GM21526 (cell line): ENCODE data around the gene TTLL7.
"Not testable (repeated sequence)": the region's sequence is repeated elsewhere in the genome, so short reads cannot be mapped to it uniquely, and the experiment has no call there.

Source experiments
- ATAC-seq: cut with Tn5 transposase; IDR thresholded peaks from one replicate; pipeline ENCODE4 v1.9.1; 2021; ENCODE audit warnings: moderate library complexity; ENCODE audit not compliant: unreplicated experiment, low FRiP score

Gene TTLL7

DNA sequence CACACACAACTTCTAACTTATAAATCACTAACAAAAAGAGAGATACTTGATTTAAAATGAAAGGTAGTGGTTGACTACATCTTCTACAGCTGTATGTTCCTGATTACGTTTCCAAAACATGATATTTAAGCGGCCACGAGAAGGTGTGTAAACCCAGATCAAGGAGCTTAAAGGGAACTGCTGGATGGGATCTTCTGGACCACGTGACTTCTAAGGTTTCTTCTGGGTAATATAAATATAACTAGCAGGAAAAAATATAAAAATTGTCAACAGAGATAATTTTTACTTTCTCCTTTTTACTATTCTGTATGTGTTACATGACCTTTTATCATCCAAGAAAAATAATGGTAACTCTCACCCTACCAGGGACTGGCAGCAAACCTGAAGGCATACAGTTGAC, 66.2 kb downstream of the TTLL7 start:
- ATAC-seq = no peak

DNA sequence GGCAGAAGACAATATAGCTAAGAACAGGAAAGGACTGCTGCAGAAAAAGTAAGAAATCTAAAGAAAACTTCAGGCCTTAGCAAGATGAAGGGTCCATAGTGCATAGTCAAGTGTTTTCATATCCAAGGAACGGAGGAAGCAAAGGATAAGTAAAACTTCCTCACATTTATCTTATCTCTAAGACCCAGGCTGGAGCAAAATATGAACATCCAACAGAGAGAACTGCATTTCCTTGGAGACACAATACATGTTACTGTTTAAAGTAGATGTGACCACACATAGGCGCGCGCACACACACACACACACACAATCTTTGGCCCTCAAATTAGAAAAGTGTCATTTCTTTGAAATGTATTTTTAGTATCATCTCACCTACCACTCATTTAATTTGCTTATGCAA, 66.7 kb downstream of the TTLL7 start:
- ATAC-seq = no peak

DNA sequence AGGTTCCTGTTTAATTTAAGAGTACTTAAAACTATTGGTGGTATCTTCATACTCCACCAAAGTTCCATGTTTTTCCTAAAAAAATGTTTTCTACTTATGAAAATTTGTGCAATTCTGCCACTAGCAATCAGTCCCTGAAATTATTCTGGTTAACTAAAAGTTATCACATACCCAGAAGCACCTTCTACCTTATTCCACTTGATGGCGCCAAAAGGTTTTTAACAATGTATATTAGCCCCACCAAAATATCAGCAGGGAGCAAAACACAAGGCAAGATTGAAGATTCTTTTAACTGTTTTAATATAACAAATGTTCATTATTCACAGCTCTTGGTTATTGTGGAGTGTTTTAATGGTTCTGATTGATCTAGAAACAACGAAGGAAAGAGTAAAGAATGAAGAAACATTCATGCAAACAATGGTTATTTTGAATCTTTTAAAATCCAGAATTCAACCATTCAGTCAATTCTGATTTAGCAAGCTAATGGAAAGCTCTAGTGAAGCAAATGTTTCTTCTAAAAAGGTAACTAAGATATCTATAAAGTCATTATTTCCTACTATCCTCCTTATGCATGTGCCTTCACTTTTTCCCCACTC, 67.2 kb downstream of the TTLL7 start:
- ATAC-seq = peak; percentile 91

DNA sequence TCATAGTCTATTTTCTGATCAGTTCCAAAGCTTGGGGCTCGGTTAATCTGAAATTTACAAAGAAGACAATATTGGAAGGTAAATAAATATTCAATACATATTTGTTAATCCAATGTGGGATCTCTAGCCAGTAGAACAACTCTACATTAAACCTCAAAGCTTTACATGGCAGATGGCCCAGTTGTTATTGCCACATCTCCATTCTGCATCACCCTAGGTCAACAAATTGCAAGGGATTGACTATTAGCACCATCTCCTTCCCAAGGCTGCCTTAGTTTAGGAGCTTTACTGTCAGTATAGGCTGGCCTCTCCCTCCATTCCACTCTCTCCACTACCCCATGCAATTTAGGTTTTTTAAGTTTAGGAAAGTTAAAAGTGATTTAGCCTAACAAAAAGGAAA, 69.7 kb downstream of the TTLL7 start:
- ATAC-seq = no peak

DNA sequence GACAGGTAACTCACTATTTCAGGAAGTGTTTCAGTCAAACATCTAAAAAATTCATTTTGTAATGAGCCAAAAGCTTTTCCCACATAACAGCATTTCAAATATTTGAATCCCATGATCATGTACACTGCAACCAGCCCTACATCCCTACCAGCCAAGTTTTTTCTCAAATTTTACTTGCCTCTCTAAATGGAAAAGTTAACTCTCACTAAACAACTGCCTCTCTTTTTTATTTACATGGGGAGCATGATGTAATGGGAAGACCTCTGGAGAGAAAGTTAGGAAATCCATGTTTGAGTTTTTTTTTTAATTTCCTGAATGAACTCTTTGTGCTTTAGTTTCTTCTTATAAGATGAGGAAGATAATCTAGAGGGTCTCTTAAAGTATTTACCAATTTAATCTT, 70.5 kb downstream of the TTLL7 start:
- ATAC-seq = no peak

DNA sequence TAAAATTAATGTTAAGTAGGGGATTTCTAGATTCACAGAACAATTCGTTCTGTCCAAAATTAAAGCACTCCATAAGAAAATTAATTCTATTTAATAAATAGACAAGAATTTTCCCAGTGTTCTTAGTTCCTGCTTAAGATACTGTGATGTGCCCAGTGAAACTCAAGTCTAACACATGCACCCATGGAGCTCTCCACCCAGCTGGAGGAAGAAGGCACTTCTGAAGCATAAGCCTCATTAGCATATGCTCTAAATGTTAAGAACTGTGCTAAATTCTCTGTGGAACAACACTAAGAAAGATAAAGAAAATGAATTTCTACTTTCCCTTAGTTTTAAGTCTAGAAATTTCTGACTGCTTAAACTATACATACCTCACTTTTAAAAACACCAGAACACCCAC, 71.2 kb downstream of the TTLL7 start:
- ATAC-seq = no peak

DNA sequence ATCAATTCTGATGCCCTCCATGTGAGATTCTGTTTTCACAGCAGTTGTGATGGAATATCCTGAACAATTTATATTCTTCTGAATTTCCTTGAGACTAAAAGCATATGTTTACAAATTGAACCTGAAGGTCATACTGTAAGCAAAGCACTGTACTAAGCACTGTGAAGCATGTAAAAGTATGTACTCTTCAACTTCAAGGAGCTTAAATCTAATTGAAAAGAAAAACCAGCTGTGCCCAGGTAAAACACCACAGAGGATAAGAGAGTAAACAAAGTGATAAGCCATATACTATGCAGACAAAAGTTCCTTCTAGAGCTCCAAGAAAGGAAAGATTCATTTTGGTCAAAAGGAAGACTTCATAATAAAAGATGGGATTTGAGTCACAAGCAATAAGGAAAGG, 71.9 kb downstream of the TTLL7 start:
- ATAC-seq = no peak

DNA sequence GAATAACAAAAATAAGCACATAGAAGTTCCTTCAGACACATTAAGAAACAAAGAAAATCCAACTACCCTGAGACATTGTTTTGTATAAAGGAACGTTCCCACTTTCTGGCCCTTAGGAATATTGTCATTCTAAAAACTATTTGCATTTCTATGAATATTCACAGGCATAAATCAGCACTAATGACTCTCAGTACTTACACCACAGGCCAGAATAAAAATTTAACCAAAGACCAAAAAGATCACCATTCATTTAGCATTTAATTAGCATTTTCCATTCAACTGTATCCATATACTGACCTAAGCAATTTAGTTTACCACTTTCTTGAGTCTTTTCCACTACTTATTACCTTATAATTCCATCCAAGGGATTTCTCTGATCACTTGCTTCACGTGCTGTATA, 75.4 kb downstream of the TTLL7 start:
- ATAC-seq = no peak

DNA sequence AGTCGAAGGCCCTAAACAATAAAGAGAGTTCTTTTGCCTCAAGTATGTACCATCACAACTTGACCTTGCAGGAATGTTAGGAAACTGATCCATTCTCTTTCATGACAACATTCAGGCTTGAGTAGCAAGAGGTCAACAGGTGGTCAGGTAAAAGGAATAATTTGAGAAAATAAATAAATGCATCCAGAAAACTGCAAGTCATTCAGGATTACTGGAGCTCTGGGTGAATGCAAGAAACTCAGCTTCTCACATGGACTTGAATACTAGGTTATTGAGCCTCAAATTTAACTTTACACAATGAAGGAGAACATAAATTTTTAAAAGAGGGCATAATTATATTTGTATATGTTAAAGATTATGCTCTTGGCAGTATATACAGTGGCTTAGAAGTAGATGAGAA, 76.5 kb downstream of the TTLL7 start:
- ATAC-seq = no peak

DNA sequence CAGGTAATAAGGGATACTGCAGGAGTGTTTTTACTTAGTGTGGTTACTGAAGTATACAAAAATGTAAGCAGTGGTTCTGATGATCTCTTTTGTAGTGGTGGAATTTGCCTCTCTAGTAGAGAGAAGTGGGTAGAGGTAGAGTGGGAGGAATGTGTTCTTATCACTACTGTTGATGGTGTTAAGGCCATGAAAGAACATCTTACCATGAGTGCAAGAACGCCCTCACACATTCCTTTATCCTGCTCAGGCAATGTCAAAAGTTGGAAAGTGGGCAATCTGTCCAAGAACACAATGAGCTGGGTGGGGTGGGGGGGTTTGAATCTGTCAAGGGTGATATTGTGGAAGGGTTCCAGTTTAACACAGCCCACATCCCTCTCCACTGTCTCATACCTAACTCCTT, 78.6 kb downstream of the TTLL7 start:
- no peak for ATAC-seq

DNA sequence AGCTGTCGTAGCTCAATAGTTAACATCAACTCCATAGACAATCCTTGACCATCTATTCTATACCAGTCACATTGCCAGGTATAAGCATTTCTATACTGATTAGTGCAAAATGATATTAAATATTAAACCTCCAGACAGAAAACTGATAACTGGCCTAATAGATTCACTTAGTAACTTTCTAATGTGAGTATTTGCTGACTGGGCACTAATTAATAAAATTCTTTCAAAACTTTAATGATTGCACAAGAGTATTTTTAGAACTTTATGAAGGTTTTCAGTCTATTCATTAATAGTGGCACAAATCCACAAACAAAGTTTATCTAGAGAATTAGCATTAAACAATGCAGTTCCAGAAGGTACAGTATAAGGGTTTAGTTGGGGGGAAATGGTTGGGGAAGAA, 79.1 kb downstream of the TTLL7 start:
- no peak for ATAC-seq

DNA sequence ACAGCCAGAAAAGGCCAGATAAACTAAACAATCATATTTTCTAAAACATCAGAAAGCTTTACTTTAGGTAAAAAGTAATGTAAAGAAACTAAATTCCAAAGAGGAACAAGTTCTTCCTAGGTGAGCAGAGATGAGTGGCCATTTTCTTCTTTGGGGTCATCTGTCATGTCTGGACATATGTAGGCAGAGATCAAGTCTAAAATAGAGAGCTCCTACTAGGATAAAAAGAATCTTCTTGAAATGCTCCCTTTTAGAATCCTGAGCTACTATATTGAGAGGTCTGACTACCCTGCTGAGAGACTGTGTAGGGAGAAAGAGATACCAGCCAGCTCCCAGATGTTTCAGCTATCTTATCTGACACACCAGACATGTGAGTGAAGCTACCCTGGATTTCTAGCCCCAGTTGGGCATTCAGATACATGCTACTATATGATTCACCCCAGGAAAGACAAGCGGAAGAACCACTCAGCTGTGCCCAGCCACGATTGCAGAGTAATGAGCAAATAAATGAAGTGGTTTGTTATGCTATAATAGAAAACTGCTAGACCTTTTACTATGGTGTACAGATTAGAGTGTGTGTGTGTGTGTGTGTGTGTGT, 80.1 kb downstream of the TTLL7 start:
- no peak for ATAC-seq

DNA sequence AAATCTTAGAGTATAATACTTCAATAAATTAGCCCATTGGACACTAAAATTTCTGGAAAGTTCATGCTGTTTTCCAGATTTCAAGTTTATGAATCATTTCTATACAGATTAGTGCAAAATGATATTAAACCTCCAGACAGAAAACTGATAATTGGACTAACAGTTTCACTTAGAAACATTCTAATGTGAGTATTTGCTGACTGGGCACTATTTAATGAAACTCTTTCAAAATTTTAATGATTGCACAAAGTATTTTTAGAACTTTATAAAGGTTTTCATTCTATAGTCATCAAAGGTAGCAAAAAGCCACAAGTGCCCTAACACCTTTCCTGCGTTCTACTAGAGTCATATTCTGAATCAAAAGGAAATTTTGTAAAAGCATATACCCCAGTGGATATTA, 81.0 kb downstream of the TTLL7 start:
- ATAC-seq = no peak

DNA sequence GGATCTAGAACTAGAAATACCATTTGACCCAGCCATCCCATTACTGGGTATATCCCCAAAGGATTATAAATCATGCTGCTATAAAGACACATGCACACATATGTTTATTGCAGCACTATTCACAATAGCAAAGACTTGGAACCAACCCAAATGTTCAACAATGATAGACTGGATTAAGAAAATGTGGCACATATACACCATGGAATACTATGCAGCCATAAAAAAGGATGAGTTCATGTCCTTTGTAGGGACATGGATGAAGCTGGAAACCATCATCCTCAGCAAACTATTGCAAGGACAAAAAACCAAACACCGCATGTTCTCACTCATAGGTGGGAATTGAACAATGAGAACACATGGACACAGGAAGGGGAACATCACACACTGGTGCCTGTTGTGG, 82.8 kb downstream of the TTLL7 start:
- not testable (repeated sequence) for ATAC-seq

DNA sequence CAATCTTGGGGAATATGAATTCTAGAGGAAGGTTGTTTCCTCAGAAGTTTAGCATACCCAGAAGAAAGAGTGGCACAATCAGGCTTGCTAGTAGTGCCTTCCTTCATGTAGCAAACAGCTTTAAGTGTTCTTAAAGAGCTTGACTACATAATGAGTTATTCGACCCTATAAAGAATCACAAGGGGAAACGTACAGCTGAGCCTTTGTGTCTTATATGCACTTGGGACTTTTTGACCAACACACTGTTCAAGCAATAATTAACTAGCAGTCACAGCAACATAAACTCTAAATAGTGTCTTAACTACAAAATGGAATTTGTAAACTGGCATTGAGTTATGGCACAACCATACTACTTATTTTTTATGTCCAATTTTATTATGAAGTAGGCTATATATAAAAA, 86.1 kb downstream of the TTLL7 start:
- ATAC-seq = no peak

DNA sequence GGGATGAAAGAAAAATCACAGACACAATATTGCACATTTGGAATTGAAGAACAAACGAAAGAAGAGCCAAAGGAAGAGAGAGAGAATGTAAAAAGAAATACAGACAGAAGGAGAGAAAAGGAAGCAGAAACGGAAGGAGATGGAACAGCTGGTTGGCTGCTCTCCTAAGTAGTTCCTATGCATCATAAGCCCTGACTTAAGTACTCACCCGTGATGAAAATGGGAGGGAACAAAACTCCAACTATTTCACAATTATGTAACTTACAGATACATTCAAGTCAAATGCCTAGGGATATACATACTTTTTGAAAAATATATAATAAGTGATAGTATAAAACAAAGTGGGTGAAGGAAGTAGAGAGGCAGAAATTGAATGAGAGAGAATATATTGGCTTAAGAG, 88.5 kb downstream of the TTLL7 start:
- ATAC-seq = no peak

DNA sequence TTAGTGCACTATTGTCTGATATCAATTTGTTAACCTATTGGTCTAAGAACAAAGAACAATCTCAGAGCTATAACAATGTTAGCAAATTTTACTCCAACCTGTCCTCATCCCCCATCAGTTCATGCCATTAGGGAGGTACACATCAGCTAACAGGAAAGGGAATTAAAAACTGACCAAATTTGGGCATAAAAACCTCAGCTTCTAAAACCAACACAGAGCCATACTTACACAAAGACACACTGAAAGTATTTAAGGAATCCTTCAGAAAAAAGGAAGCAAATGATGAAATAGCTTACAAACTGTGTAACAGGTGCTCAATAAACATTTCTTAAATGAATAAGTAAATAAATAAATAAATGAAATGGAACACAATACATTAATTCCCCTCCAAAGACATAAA, 89.2 kb downstream of the TTLL7 start:
- ATAC-seq = no peak

DNA sequence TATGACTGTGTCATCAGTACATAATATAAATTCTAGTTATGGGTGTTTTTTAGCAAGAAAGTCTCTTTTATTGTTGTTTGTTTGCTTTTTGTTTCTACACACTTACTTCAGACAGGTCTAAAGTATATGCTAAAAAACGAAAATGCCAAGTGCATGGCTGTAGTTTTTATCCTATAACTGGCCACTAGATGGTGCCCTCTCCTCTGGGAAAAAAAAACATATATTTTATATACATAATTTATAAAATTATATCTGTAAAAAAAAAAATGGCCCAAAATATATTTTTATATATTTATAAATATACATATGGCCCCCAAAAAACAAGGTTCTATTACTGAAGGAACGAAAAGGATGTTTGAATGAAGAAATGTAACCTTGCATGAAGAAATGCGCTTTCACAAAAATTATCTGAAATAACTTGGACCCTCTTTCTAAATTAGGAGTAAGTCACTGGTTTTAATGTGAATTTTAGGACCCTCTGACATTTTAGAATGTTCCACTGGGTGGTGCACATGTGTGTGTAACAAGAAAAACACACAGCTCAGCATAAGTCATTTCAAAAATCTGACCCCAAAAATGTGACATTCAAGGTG, 93.5 kb downstream of the TTLL7 start:
- peak; percentile 55 for ATAC-seq

DNA sequence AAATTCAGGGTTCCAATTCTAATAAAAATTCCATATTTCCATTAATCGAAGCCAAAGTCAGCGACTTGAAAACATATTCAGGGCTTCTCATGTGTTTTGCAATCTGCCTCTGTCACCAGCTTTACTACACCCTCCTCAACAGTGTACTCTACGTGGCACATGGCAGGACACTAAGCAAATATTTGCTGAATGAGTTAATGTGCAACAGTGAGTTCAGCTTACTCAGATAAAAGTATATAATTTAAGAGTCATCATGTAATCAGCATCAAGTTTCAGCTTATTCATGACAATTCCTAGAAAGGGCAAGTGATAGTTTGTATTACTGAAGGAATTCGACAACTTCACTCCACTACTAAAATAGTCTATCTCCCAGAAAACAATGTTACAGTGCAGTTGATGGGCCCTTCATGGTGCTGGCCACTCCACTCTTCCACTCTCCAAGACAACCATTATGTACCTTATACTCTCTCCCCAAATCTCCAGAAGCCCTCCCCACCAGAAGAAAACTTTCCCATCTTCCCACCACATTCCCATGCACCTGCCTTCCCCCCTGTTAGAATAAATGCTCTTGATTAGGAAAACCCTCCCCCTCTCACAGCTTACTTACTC, 97.3 kb downstream of the TTLL7 start:
- ATAC-seq = no peak

DNA sequence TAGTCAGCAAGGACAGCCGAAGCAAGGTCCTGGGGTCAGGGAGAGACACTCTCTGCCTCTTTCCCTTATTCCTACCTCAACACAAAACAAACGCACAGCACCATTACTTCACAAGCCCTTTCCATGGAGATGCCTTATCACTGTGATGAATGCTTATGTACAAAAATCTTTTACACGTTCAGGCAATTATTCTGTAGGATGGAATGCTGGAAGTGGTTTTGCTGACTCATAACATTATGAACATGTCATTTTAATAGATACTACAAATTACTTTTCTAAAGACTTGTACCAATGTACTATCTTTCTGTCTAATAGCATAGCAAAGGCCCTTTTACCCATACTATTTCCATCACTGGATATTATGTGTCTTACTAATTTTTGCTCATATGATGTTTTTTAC, 98.4 kb downstream of the TTLL7 start:
- no peak for ATAC-seq

DNA sequence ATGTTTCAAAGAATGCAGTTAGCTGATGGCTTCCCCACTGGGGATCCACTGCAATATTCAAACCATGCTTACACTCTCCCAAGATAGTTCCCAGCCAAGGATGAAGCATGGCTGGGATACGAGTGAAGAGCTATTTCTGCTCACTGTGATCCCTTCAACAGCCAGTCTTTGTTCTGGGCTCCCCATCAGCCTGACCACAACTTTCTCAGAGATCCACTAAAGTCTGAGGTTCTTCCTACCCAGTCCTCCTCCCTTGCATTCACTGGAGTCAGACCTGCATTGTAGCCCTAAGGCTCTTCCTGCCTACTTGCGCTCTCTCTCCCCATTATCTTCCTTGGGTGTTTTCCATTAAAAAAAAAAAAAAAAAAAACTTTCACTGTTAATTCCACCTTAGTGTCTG, 101.4 kb downstream of the TTLL7 start:
- ATAC-seq = no peak

DNA sequence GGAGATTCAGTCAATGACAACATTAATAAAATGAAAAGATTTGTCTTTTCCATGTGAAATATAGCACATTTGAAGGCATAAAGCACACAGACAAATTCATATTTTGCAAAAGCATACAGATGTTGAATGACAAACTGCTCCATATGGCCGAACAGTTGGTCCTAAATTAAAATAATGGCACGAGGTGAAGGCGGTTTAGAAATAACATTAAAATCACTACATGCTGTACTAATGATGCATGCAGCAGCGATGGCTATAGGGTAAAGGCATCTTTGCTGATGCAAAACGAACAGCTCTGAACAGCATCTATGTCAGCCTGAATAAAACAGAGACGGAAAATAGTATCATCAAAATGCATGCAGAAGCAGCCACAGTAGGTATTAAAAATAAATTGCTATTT, 102.6 kb downstream of the TTLL7 start:
- ATAC-seq = no peak
